Inflammatory macrophage treated with lipopolysaccharide for 4 hours (primary cell): ENCODE data around the gene RSBN1.

Experiments
- DNase-seq: peaks from one replicate; pipeline ENCODE4 v3.0.0-alpha.2; 2020

Gene RSBN1

DNA sequence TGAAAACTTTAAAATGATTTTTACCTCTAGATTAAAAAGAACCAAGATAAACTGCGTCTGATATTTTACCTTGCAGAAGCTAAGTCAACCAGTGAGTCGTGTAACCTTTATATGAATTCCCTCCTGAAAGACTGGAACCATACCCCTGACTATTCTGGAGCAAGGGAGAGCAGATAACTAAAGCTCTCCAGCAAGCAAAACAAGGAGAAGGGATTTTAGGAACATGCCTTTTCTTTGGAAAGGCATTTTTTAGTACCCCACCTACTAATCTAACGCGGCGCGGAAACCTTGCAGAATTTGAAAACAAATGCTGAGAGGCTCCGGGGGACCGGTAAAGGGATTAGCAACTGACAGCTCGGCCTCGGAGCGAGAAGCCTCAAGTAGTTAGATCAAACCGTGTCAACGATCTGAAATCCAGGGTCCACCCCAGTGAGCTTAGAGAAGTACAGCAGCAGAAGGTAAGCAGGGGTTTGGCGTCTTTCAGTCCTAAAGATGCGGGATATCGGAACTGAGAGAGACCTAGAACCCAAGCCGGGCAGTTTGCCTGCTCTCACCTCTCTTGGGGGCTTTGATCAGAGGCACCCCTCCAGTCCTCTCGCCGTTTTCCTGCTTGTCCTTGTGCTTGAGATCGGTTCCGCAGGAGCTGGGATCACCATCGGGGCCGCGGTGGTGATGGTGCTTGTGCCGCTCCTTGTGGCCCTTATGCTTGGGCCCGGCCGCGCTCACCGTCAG, 954 bp downstream of the RSBN1 start:
- peak; percentile 33 for DNase-seq

- no peak for DNase-seq
These were observed 2.3 kb downstream of the RSBN1 start for GRCh38 chr1:113809670-113810602.

DNA sequence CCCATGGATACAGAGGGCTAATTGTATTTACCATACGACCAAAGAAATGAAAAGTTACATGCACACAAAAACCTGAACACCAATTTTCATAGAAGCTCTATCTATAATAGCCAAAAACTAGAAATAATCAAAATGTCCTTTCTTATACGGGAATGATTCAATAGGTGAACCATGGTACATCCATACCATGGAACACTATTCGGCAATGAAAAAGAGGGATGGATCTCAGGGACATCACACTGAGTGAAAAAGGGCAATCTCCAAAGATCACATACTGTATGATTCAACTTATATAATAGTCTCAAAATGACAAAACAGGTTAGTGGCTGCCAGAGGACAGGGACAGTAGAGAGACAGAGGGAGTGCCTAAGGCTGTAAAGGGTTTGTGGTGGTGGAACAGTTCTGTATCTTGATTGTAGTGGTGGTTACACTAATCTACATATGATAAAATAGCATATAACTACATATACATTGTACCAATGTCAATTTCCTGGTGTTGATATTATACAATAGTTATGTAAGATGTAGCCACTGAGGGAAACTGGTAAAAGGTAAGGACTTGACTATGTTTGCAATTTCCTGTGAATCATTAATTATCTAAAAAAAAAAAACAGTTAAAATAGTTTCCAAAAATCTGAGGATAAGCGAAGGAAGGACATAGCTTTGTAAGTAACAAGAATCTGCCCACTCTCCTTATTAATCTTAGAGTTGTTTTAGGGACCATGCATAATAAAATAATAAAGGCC, 3.7 kb downstream of the RSBN1 start:
- DNase-seq: no peak

- DNase-seq: no peak
These were observed 6.6 kb downstream of the RSBN1 start for GRCh38 chr1:113805639-113806038.

- DNase-seq: no peak
These were observed 7.1 kb downstream of the RSBN1 start for GRCh38 chr1:113805256-113805531.

DNA sequence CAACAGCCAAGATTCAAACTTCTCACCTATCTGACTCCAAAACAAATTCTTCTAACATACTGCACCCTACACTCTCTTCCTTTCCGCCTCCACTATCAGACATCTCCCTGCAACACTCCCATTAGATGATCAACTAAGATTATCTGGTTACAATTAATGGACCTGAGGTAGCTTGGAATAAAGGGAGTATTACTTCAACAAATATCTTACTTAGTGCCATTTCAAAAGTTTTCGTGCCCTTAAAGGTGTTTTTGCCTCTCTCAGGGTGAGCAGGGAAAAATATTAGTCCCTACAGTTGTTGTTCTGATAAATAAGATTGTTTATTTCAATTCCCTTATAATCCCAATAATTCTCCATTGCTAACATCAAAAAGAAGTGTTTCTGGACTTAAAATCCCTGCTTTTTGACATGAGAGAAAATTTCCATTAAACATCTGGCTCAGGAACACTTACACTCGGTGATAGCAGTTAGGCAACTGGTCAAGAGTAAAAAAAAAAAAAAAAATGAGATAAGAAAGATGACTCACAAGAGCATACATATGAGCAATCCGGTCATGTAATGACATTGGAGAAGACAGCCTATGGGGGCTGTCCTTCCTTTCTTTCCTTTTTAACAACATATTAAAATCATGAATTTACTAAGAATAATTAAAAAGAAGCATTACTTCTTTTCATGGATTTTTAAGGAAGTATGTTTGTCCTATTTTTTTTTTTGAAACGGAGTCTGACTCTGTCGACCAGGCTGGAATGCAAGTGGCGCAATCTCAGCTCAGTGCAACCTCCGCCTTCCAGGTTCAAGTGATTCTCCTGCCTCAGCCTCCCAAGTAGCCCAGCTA, 7.6 kb downstream of the RSBN1 start:
- DNase-seq: peak; percentile 79

DNA sequence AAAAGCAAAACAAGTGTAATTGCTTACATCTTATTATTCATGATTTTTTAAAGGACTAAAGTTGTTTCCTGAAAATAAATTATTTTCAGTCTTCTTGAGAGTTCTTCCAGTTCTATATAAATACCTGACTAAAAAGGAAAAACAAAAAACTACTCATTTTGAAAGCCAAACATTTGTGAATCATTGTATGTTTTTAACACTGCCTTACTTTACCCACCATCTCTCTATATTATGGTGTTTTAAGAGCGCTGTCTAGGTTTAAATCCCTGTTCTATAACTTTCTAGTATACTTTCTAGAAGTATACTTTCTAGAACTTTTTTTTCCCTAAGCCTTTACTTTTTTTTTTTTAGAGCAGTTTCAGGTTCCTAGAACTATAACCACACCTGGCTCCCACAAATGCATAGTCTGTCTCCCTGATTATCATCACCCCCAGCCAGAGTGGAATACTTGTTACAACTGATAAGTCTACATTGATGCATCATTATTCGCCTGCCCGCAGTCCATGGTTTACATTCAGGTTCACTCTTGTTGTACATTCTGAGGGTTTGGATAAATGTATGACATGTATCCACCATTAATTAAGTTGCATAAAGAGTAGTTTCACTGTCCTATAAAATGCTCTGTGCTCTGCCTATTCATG, 9.8 kb downstream of the RSBN1 start:
- DNase-seq: no peak

DNA sequence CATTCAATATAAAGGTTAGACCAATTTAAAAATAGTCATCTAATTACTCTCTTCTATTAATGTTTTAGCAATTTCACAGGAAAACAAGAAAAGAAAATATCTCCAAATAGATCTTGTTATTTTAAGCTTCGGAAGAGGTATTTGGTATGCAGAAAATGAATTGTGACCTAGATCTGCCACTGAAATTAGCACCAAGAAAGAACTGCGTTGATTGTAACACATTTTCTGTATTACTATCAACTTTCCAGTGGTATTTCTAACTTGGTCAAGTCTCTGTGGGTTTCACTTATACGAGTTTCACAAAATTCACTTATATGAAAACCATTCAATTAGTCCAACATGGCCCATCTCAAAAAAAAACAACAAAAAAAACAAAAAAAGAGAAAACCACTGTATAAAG, 11.8 kb downstream of the RSBN1 start:
- no peak for DNase-seq

- DNase-seq: no peak
These were observed 14.8 kb downstream of the RSBN1 start for GRCh38 chr1:113797472-113797871.

GRCh38 chr1:113793878-113794834, 18.1 kb downstream of the RSBN1 start:
- no peak for DNase-seq

- no peak for DNase-seq
These were observed 19.3 kb downstream of the RSBN1 start for GRCh38 chr1:113792986-113793385.

- no peak for DNase-seq
These were observed 19.8 kb downstream of the RSBN1 start for GRCh38 chr1:113792471-113792870.

DNA sequence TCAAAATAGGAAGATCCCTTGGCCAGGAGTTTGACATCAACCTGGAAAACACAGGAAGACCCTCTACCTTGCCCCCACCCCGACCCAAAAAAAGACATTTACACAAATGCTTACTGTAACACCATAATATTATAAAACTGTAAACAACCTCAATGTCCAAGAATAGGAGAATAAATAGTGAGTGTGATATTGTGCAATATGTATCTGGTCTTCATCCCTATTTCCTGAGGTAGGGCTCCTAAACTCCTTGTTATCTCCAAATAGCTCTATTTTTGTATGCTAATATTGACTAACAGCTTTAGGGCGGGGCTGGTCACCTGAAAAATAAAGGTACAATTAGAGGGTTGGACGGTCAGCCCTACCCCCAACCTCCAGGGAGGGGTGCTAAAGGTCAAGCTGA, 23.5 kb downstream of the RSBN1 start:
- no peak for DNase-seq

- DNase-seq: no peak
These were observed 24.6 kb downstream of the RSBN1 start for GRCh38 chr1:113787663-113788062.

DNA sequence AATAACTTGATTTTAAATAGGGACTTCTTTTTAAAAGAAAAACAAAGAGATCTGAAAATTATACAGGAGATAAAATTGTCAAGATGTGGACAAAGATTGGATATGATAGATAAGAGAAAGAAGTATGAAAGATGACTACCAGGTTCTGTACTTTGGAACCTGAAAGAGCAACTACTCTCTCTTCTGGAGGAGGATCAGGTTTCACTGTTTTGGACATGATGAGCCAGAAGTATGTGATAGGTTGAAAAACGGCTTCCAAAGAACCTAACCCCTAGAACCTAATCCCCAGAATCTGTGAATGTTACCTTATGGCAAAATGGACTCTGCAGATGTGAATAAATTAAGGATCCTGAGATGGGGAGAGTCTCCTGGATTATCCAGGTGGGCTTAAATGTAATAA, 26.2 kb downstream of the RSBN1 start:
- no peak for DNase-seq

DNA sequence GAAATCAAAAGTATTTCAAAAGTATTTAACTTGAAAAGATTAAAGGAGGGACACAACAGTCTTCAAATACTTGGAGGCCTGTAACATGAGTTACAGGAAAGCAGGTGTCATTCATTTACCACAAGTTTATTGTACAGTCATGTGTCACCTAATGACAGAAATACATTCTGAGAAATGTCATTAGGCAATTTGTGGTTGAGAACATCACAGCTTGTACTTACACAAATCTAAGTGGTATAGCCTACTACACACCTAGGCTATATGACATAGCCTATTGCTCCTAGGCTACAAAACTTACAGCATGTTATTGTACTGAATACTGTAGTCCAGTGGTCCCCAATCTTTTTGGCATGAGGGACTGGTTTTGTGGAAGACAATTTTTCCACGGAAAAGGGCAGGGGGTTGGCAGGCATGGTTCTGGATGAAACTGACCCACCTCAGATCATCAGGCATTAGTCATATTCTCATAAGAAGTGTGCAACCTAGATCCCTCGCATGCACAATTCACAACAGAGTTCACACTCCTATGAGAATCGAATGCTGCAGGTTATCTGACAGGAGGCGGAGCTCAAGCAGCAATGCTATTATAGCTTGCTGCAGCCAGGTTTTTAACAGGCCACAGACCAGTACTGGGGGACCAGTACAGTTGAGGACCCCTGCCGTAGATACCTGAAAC, 28.0 kb downstream of the RSBN1 start:
- peak; percentile 45 for DNase-seq

GRCh38 chr1:113783254-113784103, 28.8 kb downstream of the RSBN1 start:
- DNase-seq: peak; percentile 86

- peak; percentile 62 for DNase-seq
These were observed 29.9 kb downstream of the RSBN1 start for GRCh38 chr1:113782406-113782805.

GRCh38 chr1:113780374-113781146, 31.7 kb downstream of the RSBN1 start:
- no peak for DNase-seq
